K562 (cell line): ENCODE data around the gene NELL1. TPM values are rescaled to one million over a fixed set of nuclear protein-coding genes. Genes with fewer than 3 reads are reported as not detected.

ENCODE experiments used
- ATAC-seq: fragments of 200-7000 bp; cut with Tn5 transposase; 3 replicates; pipeline ENCODE4 v1.9.1; 2020; ENCODE audit warnings: moderate library complexity
- BruUV-seq: library from RNA; stranded (reverse); fragments of 400-500 nt; replicated peaks from 2 replicates; lab custom pipeline; 2021; lab: Mats Ljungman, UMichigan
- CTCF ChIA-PET: fragments of 300-600 bp; formaldehyde crosslinking; extraction: SDS; loops from one replicate; lab custom pipeline; 2021; ENCODE audit warnings: low intra/inter-chr PET ratio; lab: Yijun Ruan, JAX
- POLR2A ChIA-PET: fragments of 300-600, 350-650 bp; sonication (Branson Sonifier 250); formaldehyde crosslinking; extraction: SDS; loops from one replicate; lab custom pipeline; 2021; ENCODE audit warnings: antibody characterized with exemption, inconsistent platforms; lab: Yijun Ruan, JAX
- DNase-seq, 4 experiments: peaks; one replicate each; pipeline versions ENCODE4 v3.0.0 to v3.0.0-alpha.2; 2011 to 2018; ENCODE audit warnings: low spot score in 3 of 4, mixed read lengths in 3 of 4; ENCODE audit errors: extremely low read depth in 1 of 4
- FAIRE-seq: peaks from 2 replicates; lab custom pipeline; 2011; peaks lifted over from hg19 to GRCh38; lab: Jason Lieb, UNC
- H2AFZ ChIP-seq: 2 replicates; pipeline ENCODE4 v1.6.0; 2011; ENCODE audit warnings: low read depth, low read length, control low read depth, inconsistent platforms
- H3K27ac ChIP-seq: fragments of 200-600 bp; 3 replicates; pipeline ENCODE4 v1.8.0; 2011; ENCODE audit warnings: low read depth, mild to moderate bottlenecking, control low read depth, inconsistent platforms, low read length, moderate library complexity, mixed read lengths; ENCODE audit errors: extremely low read depth
- H3K27me3 ChIP-seq, 2 experiments: fragments of 300-600 bp in 1 of 2; 2 replicates in 1 of 2; 3 replicates in 1 of 2; pipeline versions ENCODE4 v1.6.0 to v1.8.0; 2011; ENCODE audit warnings: inconsistent platforms in 2 of 2, low read length in 2 of 2, mild to moderate bottlenecking in 1 of 2, mixed read lengths in 1 of 2, moderate library complexity in 1 of 2; ENCODE audit not compliant: control insufficient read depth in 2 of 2, insufficient read depth in 2 of 2
- H3K36me3 ChIP-seq: fragments of 300-600 bp; 3 replicates; pipeline ENCODE4 v1.8.0; 2011; ENCODE audit warnings: mild to moderate bottlenecking, low read length, inconsistent platforms; ENCODE audit not compliant: control insufficient read depth, insufficient read depth
- H3K4me1 ChIP-seq, 2 experiments: fragments of 200-600 bp in 1 of 2; replicated peaks in 1 of 2; 2 replicates in 1 of 2; 3 replicates in 1 of 2; pipeline versions ENCODE4 v1.5.1 to v1.8.0; 2011; ENCODE audit warnings: inconsistent platforms in 2 of 2, low read length in 2 of 2, mild to moderate bottlenecking in 1 of 2, mixed read lengths in 1 of 2, moderate library complexity in 1 of 2; ENCODE audit not compliant: control insufficient read depth in 2 of 2, insufficient read depth in 2 of 2
- H3K4me2 ChIP-seq: 2 replicates; pipeline ENCODE4 v1.6.1; 2011; ENCODE audit warnings: low read length, control low read depth, inconsistent platforms, mixed read lengths; ENCODE audit not compliant: insufficient read depth
- H3K4me3 ChIP-seq: fragments of 200-600 bp; sonication (generic), shearing (Covaris generic); 2 replicates; pipeline ENCODE4 v1.5.1; 2016; ENCODE audit warnings: control low read depth, inconsistent platforms
- H3K79me2 ChIP-seq: fragments of 200-600 bp; 3 replicates; pipeline ENCODE4 v1.8.0; 2011; ENCODE audit warnings: low read length, inconsistent platforms; ENCODE audit not compliant: control insufficient read depth, insufficient read depth
- H3K9ac ChIP-seq, 2 experiments: 2 replicates each; pipeline versions ENCODE4 v1.6.0 to v1.6.1; 2011; ENCODE audit warnings: low read depth in 2 of 2, low read length in 2 of 2, control low read depth in 1 of 2, inconsistent platforms in 1 of 2, mild to moderate bottlenecking in 1 of 2, mixed read lengths in 1 of 2; ENCODE audit not compliant: insufficient read depth in 1 of 2
- H3K9me1 ChIP-seq: one replicate; pipeline ENCODE4 v1.6.0; 2011; ENCODE audit warnings: inconsistent platforms, mild to moderate bottlenecking, low read length, moderate library complexity; ENCODE audit not compliant: control insufficient read depth, insufficient read depth
- H3K9me3 ChIP-seq: replicated peaks from 2 replicates; pipeline ENCODE4 v1.5.1; 2011; ENCODE audit warnings: low read depth, low read length, inconsistent platforms; ENCODE audit not compliant: control insufficient read depth, insufficient read depth
- H4K20me1 ChIP-seq: replicated peaks from 2 replicates; pipeline ENCODE4 v1.6.1; 2011; ENCODE audit warnings: low read length, inconsistent platforms, mixed read lengths; ENCODE audit not compliant: control insufficient read depth, insufficient read depth
- ARID2 ChIP-seq: fragments of 450-650 bp; IDR thresholded peaks from 2 replicates; pipeline ENCODE4 v1.6.1; 2017; ENCODE audit warnings: antibody characterized with exemption, mild to moderate bottlenecking
- CBX2 ChIP-seq: fragments of 200-600 bp; sonication (generic); IDR thresholded peaks from one replicate; pipeline ENCODE4 v1.6.1; 2012; ENCODE audit warnings: mild to moderate bottlenecking, low read length, inconsistent platforms; ENCODE audit not compliant: insufficient read depth, poor library complexity, severe bottlenecking
- CGGBP1 ChIP-seq: fragments of 250-450 bp; sonication (Bioruptor Pico); IDR thresholded peaks from 2 replicates; pipeline ENCODE4 v1.9.0; 2021; ENCODE audit warnings: mild to moderate bottlenecking
- DEAF1 ChIP-seq: fragments of 450-650 bp; formaldehyde crosslinking; IDR thresholded peaks from 2 replicates; pipeline ENCODE4 v1.4.0; 2020; ENCODE audit warnings: mild to moderate bottlenecking, moderate library complexity
- FOSL1 ChIP-seq: fragments of 200-800 bp; sonication (Bioruptor generic); conservative IDR thresholded peaks from 2 replicates; pipeline ENCODE4 v1.6.1; 2016; ENCODE audit warnings: missing genetic modification characterization, missing compliant biosample characterization
- GTF2A2 ChIP-seq: IDR thresholded peaks from 2 replicates; pipeline ENCODE4 v1.6.1; 2016; ENCODE audit warnings: mild to moderate bottlenecking, missing genetic modification characterization, missing compliant biosample characterization
- KLF10 ChIP-seq: fragments of 250-450 bp; sonication (Bioruptor Pico); IDR thresholded peaks from 2 replicates; pipeline ENCODE4 v1.6.1; 2021; ENCODE audit warnings: matching md5 sums
- MAX ChIP-seq: sonication (generic); formaldehyde crosslinking; IDR thresholded peaks from 2 replicates; pipeline ENCODE4 v1.9.0; 2022; ENCODE audit warnings: mild to moderate bottlenecking, missing genetic modification reagents
- NBN ChIP-seq: fragments of 450-650 bp; IDR thresholded peaks from 2 replicates; pipeline ENCODE4 v1.6.1; 2016; ENCODE audit warnings: low read depth, mild to moderate bottlenecking
- RB1 ChIP-seq: fragments of 450-650 bp; IDR thresholded peaks from 2 replicates; pipeline ENCODE4 v1.6.1; 2017; ENCODE audit warnings: low read depth, mild to moderate bottlenecking
- THRAP3 ChIP-seq: fragments of 450-650 bp; IDR thresholded peaks from 2 replicates; pipeline ENCODE4 v1.6.1; 2016; ENCODE audit warnings: mild to moderate bottlenecking, inconsistent platforms, borderline replicate concordance
- ZFX ChIP-seq: sonication (generic); formaldehyde crosslinking; IDR thresholded peaks from 2 replicates; pipeline ENCODE4 v1.8.0; 2022; ENCODE audit warnings: mild to moderate bottlenecking, missing genetic modification reagents, moderate library complexity
- ZNF3 ChIP-seq: fragments of 250-450 bp; sonication (Bioruptor Pico); IDR thresholded peaks from 2 replicates; pipeline ENCODE4 v1.5.0; 2021; ENCODE audit warnings: mild to moderate bottlenecking, moderate library complexity
- ZNF316 ChIP-seq: fragments of 450-650 bp; IDR thresholded peaks from 2 replicates; pipeline ENCODE4 v1.6.1; 2016
- ZNF583 ChIP-seq: fragments of 250-450 bp; sonication (Bioruptor Pico); IDR thresholded peaks from 2 replicates; pipeline ENCODE4 v1.4.0; 2020
- ZNF586 ChIP-seq: fragments of 450-650 bp; formaldehyde crosslinking; conservative IDR thresholded peaks from 2 replicates; pipeline ENCODE4 v1.4.0; 2020; ENCODE audit warnings: mild to moderate bottlenecking, moderate library complexity
- WGBS: fragments of 100-300 bp; shearing (Covaris generic); methylation state at CpG from one replicate; pipeline ENCODE4 v1.1.6; 2016; ENCODE audit warnings: low coverage, mixed read lengths; ENCODE audit not compliant: insufficient coverage; ENCODE audit errors: missing lambda C conversion rate; 5-methylcytosine and 5-hydroxymethylcytosine counted together
- in situ Hi-C: fragments of 300-500 bp; cut with MboI; formaldehyde crosslinking; loops from 4 replicates; pipeline ENCODE4 v1.15.0; 2018; ENCODE audit warnings: inconsistent platforms, mixed read lengths
- intact Hi-C: fragments of 100-400 bp; cut with micrococcal nuclease; formaldehyde crosslinking; loops from 2 replicates; pipeline ENCODE4 v1.14.2; 2022
- polyA plus RNA-seq, 8 experiments: library from polyadenylated mRNA; depleted of rRNA in 4 of 8; stranded (reverse) in 5 of 8; unstranded in 3 of 8; fragments of >200 nt; fragmentation: Nextera tagmentation in 2 of 8; fragmentation: Illumina TruSeq in 1 of 8; extraction: Ambion mirVana in 2 of 8; extraction: Trizol in 1 of 8; gene quantifications; 2 replicates each; pipeline versions ENCODE4 v1.2.1 to v1.2.3, GENCODE V29; 2011 to 2014; ENCODE audit warnings: inconsistent platforms in 1 of 8, missing spikeins in 1 of 8
- total RNA-seq, 7 experiments: library from RNA; depleted of rRNA in 6 of 7; stranded (reverse); fragments of >200 nt in 6 of 7; fragmentation: Illumina TruSeq in 2 of 7; extraction: Trizol in 2 of 7; gene quantifications; 2 replicates each; pipeline versions ENCODE4 v1.2.1 to v1.2.3, GENCODE V29; 2011 to 2021; ENCODE audit warnings: low replicate concordance in 1 of 7

Gene NELL1
- total and polyA plus RNA-seq, 9 of the 15 experiments (the other 6 are each of a cell fraction or from before 2014, with no cell fraction given), result not detected

DNA sequence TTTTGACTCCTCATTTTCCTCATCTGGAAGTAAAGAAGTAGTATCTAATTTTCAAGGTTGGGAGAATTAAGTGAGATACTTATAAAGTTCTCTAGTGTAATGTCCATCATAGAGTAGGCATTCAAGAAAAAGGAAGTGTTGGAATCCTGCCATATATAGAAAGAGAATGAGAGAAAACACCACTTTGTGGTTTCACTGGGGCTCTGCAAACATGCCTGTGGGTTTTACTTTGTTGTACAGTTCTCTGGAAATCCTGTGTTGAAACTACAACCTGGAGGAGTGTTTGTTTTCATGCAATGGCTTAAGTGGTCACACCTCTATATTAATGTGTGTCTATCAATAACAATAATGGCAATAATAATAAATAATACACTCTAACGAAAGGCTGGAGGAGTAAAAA is 741.7 kb downstream of the NELL1 start (continued):
- no peak for TF ChIP-seq MAX (CRISPR knock-in tag)
- TF ChIP-seq ZNF3 (CRISPR knock-in tag), result no peak

- DNase-seq (no peak), FAIRE-seq (no peak), ATAC-seq (no peak)
- no peak overlapping the region for H3K27ac ChIP-seq
- BruUV-seq, result no TSS peak
- no peaks in the 10 kb centered on the region for H3K36me3 ChIP-seq
- no peaks in the 10 kb centered on the region for H3K79me2 ChIP-seq
- H3K9me1 ChIP-seq, result no peaks in the 10 kb centered on the region
- POLR2A ChIA-PET, result no interaction called here
- no peaks in the 10 kb centered on the region for H4K20me1 ChIP-seq
- no peak overlapping the region for H3K9ac ChIP-seq
- H3K4me3 ChIP-seq, result no peak overlapping the region
- TF ChIP-seq ZNF583 (no peak), GTF2A2 (tag) (no peak), THRAP3 (no peak), KLF10 (CRISPR knock-in tag) (no peak), CBX2 (no peak), ZNF586 (CRISPR knock-in tag) (no peak), ZNF316 (no peak), ARID2 (no peak), NBN (no peak), DEAF1 (CRISPR knock-in tag) (no peak), FOSL1 (tag) (no peak), ZFX (CRISPR knock-in tag) (no peak), CGGBP1 (CRISPR knock-in tag) (no peak), RB1 (no peak)
- no peak overlapping the region for H2AFZ ChIP-seq
- no peaks in the 10 kb centered on the region for H3K4me1 ChIP-seq
- 0% methylated on average over 1 of the region's 1 CpG for WGBS
- CTCF ChIA-PET, result no interaction called here
- H3K4me2 ChIP-seq, result no peak overlapping the region
- in situ Hi-C loops, result no loop called here
- intact Hi-C loops, result no loop called here
- no peaks in the 10 kb centered on the region for H3K9me3 ChIP-seq
- H3K27me3 ChIP-seq, result no peaks in the 10 kb centered on the region
These were observed 742.2 kb downstream of the NELL1 start for GRCh38 chr11:21411597-21411996.
